Loucy (cell line): ENCODE data around the gene POPDC3.

Experiments
- H2AFZ ChIP-seq: fragments of 200-600 bp; sonication (generic); 2 replicates; pipeline ENCODE4 v1.6.0; 2016; ENCODE audit warnings: antibody characterized with exemption, mild to moderate bottlenecking, low read length, moderate library complexity
- H3F3A ChIP-seq: fragments of 200-600 bp; 2 replicates; pipeline ENCODE4 v1.6.0; 2016; ENCODE audit warnings: antibody characterized with exemption, low read depth, mild to moderate bottlenecking
- H3K27me3 ChIP-seq: fragments of 200-600 bp; sonication (generic); 2 replicates; pipeline ENCODE4 v1.6.1; 2014; ENCODE audit warnings: low read length, mild to moderate bottlenecking; ENCODE audit not compliant: insufficient read depth, poor library complexity, severe bottlenecking
- H3K36me3 ChIP-seq: fragments of 200-600 bp; sonication (generic); 2 replicates; pipeline ENCODE4 v1.6.1; 2016; ENCODE audit warnings: low read length; ENCODE audit not compliant: insufficient read depth
- H3K4me1 ChIP-seq: fragments of 200-600 bp; sonication (generic); 2 replicates; pipeline ENCODE4 v1.5.1; 2014; ENCODE audit warnings: low read length, mild to moderate bottlenecking; ENCODE audit not compliant: insufficient read depth, poor library complexity, severe bottlenecking
- H3K4me2 ChIP-seq: fragments of 200-600 bp; sonication (generic); 2 replicates; pipeline ENCODE4 v1.6.0; 2014; ENCODE audit warnings: antibody characterized with exemption, low read length, low read depth, mild to moderate bottlenecking; ENCODE audit not compliant: poor library complexity, severe bottlenecking
- H3K4me3 ChIP-seq: fragments of 200-600 bp; sonication (generic); 2 replicates; pipeline ENCODE4 v1.5.1; 2014; ENCODE audit warnings: low read length, mild to moderate bottlenecking, mixed read lengths; ENCODE audit not compliant: poor library complexity, severe bottlenecking
- H3K79me2 ChIP-seq: fragments of 200-600 bp; sonication (generic); 2 replicates; pipeline ENCODE4 v1.6.1; 2014; ENCODE audit warnings: low read length; ENCODE audit not compliant: insufficient read depth
- H3K9ac ChIP-seq: fragments of 200-600 bp; sonication (generic); 2 replicates; pipeline ENCODE4 v1.6.0; 2014; ENCODE audit warnings: mild to moderate bottlenecking, low read depth, low read length, moderate library complexity; ENCODE audit not compliant: poor library complexity, severe bottlenecking
- H3K9me2 ChIP-seq: fragments of 200-600 bp; sonication (generic); replicated peaks from 2 replicates; pipeline ENCODE4 v1.6.1; 2016; ENCODE audit warnings: low read depth, low read length, mixed read lengths
- H3K9me3 ChIP-seq: fragments of 200-600 bp; sonication (generic); 2 replicates; pipeline ENCODE4 v1.6.1; 2014; ENCODE audit warnings: mild to moderate bottlenecking, antibody characterized with exemption, low read length, low read depth; ENCODE audit not compliant: insufficient read depth
- H4K20me1 ChIP-seq: fragments of 200-600 bp; sonication (generic); 2 replicates; pipeline ENCODE4 v1.6.0; 2014; ENCODE audit warnings: antibody characterized with exemption, low read length, mild to moderate bottlenecking; ENCODE audit not compliant: insufficient read depth, poor library complexity, severe bottlenecking
- EZH2phosphoT487 ChIP-seq: fragments of 200-600 bp; IDR thresholded peaks from 2 replicates; pipeline ENCODE4 v1.6.1; 2018; ENCODE audit warnings: antibody characterized with exemption, mild to moderate bottlenecking, moderate library complexity, borderline replicate concordance
- TF ChIP-seq, protein P1 (sequence below): fragments of 200-600 bp; sonication (generic); conservative IDR thresholded peaks from 2 replicates; pipeline ENCODE4 v1.5.1; 2014; ENCODE audit warnings: mild to moderate bottlenecking, antibody characterized with exemption, low read length

Gene POPDC3

GRCh38 chr6:105109955-105110895 is 69.6 kb downstream of the POPDC3 start:
- Histone ChIP-seq H2AFZ (no peak overlapping the region), H3K79me2 (no peaks in the 10 kb centered on the region), H3K9me3 (no peaks in the 10 kb centered on the region), H3K9ac (no peak overlapping the region), H3K4me3 (no peak overlapping the region), H3K27me3 (no peaks in the 10 kb centered on the region), H3K4me2 (no peak overlapping the region), H3K9me2 (no peaks in the 10 kb centered on the region), H4K20me1 (no peaks in the 10 kb centered on the region), H3K4me1 (no peaks in the 10 kb centered on the region), H3K36me3 (no peaks in the 10 kb centered on the region), H3F3A (no peaks in the 10 kb centered on the region)
- TF ChIP-seq EZH2phosphoT487 = no peak
- TF ChIP-seq, protein P1, sequence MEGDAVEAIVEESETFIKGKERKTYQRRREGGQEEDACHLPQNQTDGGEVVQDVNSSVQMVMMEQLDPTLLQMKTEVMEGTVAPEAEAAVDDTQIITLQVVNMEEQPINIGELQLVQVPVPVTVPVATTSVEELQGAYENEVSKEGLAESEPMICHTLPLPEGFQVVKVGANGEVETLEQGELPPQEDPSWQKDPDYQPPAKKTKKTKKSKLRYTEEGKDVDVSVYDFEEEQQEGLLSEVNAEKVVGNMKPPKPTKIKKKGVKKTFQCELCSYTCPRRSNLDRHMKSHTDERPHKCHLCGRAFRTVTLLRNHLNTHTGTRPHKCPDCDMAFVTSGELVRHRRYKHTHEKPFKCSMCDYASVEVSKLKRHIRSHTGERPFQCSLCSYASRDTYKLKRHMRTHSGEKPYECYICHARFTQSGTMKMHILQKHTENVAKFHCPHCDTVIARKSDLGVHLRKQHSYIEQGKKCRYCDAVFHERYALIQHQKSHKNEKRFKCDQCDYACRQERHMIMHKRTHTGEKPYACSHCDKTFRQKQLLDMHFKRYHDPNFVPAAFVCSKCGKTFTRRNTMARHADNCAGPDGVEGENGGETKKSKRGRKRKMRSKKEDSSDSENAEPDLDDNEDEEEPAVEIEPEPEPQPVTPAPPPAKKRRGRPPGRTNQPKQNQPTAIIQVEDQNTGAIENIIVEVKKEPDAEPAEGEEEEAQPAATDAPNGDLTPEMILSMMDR = no peak

- Histone ChIP-seq H3K4me3 (no peak overlapping the region), H4K20me1 (no peaks in the 10 kb centered on the region), H3K9ac (no peak overlapping the region), H3K9me3 (no peaks in the 10 kb centered on the region), H3K79me2 (no peaks in the 10 kb centered on the region), H3K4me2 (no peak overlapping the region), H3K4me1 (no peaks in the 10 kb centered on the region), H3K9me2 (no peaks in the 10 kb centered on the region), H3K27me3 (no peaks in the 10 kb centered on the region), H2AFZ (no peak overlapping the region), H3F3A (no peaks in the 10 kb centered on the region), H3K36me3 (no peaks in the 10 kb centered on the region)
- no peak for TF ChIP-seq EZH2phosphoT487
- TF ChIP-seq, protein P1 = no peak
Observed at GRCh38 chr6:105108631-105109262, 71.1 kb downstream of the POPDC3 start.
